Fibroblast of villous mesenchyme (primary cell): ENCODE results near the gene RHOU. TPM values are rescaled to one million over a fixed set of nuclear protein-coding genes. Genes with fewer than 3 reads are reported as not detected.
A peak's percentile ranks its signal among the peaks of the same experiment; 100 is the strongest.

Source experiments
- DNase-seq: peaks from one replicate; pipeline ENCODE4 v3.0.0-alpha.2; 2010; ENCODE audit warnings: low read depth
- H3K4me3 ChIP-seq: 2 replicates; pipeline ENCODE4 v1.5.1; 2011; ENCODE audit warnings: low read depth, mild to moderate bottlenecking, low read length
- total RNA-seq: library from RNA; depleted of rRNA; stranded (reverse); fragments of >200 nt; gene quantifications from 2 replicates; pipeline ENCODE4 v1.2.3, GENCODE V29; 2012
- TF ChIP-seq, protein P1 (sequence below): IDR thresholded peaks from 2 replicates; pipeline ENCODE4 v1.5.1; 2012; ENCODE audit warnings: low read depth, mild to moderate bottlenecking, low read length; ENCODE audit not compliant: insufficient read depth

The RHOU gene
- total RNA-seq, 1 donor: 2.2 TPM

DNA sequence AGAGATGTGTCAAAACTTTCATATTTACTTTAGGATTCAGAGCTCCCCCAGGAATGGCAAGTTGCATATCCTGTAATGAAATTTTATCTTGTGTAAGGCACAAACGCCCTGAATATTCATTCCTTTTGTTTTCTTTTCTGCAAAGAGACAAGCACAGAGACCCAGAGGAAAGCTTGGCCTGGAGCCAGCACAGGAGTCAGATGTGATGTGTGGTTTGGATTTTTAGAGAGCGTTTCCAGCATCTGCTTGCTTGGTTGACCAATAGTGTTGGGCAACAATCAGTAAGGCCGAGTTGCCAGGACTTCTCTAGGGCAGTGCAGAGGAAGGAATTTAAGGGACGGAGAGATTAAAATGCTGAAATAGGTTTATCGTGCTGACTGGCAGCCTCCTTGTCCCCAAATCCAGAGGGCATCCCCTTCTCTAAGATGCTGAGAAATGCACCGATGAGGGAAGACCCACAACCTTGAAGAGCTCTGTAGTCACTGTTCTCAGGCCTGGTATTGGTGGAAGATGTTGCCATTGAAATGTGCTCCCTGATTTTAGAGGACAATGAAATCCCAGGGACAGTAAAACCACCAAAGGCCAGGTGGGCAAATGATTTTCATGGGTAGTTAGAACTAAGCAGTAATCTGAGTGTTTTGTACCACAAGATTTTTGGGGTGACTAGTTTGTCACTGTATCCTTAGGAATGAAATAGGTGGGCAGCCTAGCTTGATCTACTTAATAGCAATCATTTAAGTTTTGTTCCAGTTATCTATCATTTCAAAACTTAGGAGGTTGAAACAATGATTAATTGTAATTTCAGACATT is 37.9 kb upstream of the RHOU start:
- TF ChIP-seq, protein P1, sequence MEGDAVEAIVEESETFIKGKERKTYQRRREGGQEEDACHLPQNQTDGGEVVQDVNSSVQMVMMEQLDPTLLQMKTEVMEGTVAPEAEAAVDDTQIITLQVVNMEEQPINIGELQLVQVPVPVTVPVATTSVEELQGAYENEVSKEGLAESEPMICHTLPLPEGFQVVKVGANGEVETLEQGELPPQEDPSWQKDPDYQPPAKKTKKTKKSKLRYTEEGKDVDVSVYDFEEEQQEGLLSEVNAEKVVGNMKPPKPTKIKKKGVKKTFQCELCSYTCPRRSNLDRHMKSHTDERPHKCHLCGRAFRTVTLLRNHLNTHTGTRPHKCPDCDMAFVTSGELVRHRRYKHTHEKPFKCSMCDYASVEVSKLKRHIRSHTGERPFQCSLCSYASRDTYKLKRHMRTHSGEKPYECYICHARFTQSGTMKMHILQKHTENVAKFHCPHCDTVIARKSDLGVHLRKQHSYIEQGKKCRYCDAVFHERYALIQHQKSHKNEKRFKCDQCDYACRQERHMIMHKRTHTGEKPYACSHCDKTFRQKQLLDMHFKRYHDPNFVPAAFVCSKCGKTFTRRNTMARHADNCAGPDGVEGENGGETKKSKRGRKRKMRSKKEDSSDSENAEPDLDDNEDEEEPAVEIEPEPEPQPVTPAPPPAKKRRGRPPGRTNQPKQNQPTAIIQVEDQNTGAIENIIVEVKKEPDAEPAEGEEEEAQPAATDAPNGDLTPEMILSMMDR: no peak
- peak; percentile 80 for DNase-seq
- H3K4me3 ChIP-seq: no peak overlapping the region

DNA sequence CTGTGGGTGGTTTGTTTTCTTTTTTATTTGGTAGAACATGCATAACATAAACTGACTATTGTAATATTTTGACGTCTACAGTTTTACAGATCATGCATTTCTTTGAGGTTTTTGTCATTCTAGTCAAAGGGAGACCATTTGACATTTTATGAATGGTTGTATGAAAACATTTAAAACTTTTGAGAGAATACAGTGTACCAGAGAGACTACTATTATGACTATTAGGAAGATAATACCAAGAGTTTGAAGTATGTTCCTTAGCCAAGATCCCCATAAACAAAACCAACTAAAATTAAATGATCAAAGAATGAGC is 37.3 kb upstream of the RHOU start:
- DNase-seq: no peak
- no peak overlapping the region for H3K4me3 ChIP-seq
- TF ChIP-seq, protein P1: no peak

DNA sequence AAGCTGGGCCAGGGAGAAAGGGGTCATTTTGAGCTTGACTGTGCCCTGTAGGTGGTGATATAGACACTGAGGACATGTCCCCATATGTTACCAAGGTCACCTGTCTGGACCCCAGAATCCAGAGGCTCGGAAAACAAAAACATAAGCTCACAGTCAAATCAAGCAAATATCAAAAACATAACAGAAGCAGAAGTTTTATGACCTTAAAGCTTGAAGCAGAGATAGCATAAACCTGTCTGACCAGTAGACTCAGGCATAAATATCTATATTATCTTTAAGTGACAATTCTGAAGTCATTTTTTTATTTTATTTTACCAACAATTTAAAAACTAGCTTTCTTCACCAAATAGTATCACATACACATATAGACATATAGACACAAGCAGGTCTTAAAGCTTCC is 32.8 kb upstream of the RHOU start:
- no peak overlapping the region for H3K4me3 ChIP-seq
- TF ChIP-seq, protein P1: no peak
- no peak for DNase-seq

DNA sequence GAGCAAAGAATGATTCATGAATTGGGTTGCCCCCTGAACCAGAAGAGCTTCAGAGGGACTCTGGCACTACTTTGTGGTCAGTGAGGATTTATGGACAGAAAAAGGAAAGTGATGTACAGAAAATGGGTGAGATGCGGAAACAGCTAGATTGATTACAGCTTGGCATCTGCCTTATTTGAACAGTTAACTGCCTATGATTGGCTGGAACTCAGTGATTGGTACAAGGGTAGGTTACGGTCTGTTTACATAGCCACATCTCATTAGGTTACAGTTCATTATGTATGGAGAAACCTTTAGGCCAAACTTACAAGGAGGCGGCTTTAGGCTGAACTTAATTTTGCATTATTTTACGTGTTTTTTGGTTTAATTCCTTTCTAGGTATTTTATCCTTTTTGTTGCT is 29.0 kb upstream of the RHOU start:
- TF ChIP-seq, protein P1: no peak
- no peak overlapping the region for H3K4me3 ChIP-seq
- no peak for DNase-seq

DNA sequence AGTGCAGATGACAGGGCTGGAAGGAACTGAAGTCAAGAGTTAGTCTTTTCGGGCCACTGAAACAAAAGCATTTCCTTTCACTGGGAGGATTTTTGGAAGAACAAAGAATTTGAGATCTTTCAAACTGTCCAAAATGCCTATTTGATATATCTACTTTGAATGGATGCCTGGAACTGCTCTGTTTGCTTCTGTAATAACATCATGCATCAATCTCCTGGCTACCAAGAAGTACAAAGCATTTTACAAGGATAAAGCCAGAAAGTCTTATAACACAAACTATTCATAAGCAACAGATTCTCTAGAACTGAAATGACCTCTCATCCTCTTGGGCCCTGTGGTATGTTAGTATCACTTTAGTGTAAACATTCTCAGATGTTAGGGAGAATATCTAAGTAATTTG is 18.2 kb upstream of the RHOU start:
- TF ChIP-seq, protein P1: no peak
- no peak overlapping the region for H3K4me3 ChIP-seq
- DNase-seq: no peak

DNA sequence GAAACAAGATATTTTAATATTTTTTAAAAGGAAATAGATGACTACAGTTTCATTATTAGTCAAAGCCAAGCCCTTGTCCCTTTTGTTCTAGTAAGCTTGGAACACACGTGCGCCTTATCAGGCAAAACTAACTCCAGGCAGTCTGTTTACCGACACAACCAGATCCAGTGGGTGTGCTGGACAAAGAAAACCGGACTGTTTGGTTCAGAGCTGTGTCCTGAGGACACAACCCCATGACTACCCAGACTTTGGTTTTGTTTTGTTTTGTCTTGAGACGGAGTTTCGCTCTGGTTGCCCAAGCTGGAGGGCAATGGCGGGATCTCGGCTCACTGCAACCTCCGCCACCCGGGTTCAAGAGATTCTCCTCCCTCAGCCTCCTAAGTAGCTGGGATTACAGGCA is 13.9 kb upstream of the RHOU start:
- TF ChIP-seq, protein P1: no peak
- no peak for DNase-seq
- no peak overlapping the region for H3K4me3 ChIP-seq

DNA sequence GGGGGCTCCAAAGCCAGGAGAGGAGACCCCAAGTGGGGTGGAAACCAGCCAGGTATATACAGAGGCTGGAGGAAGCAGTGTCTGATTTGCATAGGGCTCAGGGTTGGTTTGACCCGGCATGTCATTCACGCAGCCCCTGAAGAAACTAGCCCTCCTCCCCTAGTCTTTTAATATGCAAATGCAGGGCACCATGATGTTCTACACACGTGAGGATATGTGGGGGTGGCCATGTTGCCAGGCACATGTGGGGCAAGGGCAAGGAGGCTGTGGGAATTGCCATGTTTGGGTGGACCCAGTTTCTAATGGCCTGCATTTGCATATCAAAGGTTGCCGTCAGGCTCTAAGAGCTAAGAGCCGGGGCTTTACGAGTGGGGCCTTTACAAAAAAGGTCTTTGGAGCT is 12.0 kb upstream of the RHOU start:
- TF ChIP-seq, protein P1: no peak
- no peak for DNase-seq
- no peak overlapping the region for H3K4me3 ChIP-seq
